ENCODE data around the gene CEP295NL.

GRCh38 chr17:78922816-78923498 lies 20.0 kb upstream of the CEP295NL start:
- TF ChIP-seq, protein P1, sequence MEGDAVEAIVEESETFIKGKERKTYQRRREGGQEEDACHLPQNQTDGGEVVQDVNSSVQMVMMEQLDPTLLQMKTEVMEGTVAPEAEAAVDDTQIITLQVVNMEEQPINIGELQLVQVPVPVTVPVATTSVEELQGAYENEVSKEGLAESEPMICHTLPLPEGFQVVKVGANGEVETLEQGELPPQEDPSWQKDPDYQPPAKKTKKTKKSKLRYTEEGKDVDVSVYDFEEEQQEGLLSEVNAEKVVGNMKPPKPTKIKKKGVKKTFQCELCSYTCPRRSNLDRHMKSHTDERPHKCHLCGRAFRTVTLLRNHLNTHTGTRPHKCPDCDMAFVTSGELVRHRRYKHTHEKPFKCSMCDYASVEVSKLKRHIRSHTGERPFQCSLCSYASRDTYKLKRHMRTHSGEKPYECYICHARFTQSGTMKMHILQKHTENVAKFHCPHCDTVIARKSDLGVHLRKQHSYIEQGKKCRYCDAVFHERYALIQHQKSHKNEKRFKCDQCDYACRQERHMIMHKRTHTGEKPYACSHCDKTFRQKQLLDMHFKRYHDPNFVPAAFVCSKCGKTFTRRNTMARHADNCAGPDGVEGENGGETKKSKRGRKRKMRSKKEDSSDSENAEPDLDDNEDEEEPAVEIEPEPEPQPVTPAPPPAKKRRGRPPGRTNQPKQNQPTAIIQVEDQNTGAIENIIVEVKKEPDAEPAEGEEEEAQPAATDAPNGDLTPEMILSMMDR (conservative IDR thresholded peaks at IDR 0.05): no peak
- TF ChIP-seq EZH2 (IDR thresholded peaks at IDR 0.05; ENCODE audit: low read depth): no peak

All from PC-9 (cell line).